Ureter (tissue), 1 donor: ENCODE measurements around the gene RNF167. TPM values are rescaled to one million over a fixed set of nuclear protein-coding genes. Genes with fewer than 3 reads are reported as not detected.

Source experiments
- DNase-seq: peaks from one replicate; pipeline ENCODE4 v3.0.0-alpha.2; 2020; ENCODE audit warnings: low spot score
- total RNA-seq: library from RNA; stranded (reverse); gene quantifications from one replicate; pipeline ENCODE4 v1.2.4, GENCODE V29; 2023
- donor health status: DM: yes; HTN: yes; CAD: no.

RNF167 gene
- total RNA-seq, 1 donor from 2014 or later: 129 TPM

- DNase-seq: no peak
Measured at GRCh38 chr17:4938688-4939545, 1.2 kb upstream of the RNF167 start.

DNA sequence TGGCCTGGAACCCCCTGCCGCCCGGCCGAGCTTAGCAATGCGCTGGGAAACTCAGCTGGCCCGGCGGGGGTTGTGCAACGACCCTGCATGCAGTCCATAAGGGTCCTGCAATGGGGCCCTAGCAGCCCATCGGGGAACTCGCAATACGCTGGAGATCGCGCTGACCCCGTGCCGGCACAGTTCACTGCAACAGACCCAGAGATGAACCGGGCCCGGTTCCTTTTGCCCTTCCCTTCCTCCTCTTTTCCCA, 597 bp upstream of the RNF167 start:
- no peak for DNase-seq

- DNase-seq: no peak
Measured at GRCh38 chr17:4940555-4941318, 669 bp downstream of the RNF167 start.

GRCh38 chr17:4941319-4941610, 1.2 kb downstream of the RNF167 start:
- no peak for DNase-seq

DNA sequence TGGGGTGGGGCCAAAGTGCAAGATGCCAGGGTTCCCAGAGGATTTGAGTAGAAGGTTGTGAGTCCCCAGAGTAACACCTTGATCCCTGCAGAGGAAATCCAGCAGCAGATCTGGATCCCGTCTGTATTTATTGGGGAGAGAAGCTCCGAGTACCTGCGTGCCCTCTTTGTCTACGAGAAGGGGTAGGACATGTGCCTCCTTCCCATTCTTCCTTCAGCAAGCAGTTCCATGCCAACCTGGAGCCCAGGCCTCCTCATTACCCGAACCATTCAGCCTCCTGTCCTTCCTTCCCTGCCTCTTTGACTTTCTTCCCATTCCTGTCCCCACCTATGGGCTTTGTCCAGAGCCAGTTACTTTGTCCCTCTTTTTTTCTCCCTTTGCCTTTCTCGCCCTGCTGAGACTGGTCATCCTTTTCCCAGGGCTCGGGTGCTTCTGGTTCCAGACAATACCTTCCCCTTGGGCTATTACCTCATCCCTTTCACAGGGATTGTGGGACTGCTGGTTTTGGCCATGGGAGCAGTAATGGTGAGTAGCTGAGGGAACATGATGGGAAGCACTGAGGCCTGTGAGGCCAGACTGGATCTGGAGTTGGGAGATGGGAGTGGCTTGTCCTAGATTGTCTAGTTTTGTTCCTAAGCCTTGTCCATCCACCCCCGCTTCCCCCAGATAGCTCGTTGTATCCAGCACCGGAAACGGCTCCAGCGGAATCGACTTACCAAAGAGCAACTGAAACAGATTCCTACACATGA, 2.9 kb downstream of the RNF167 start:
- no peak for DNase-seq

DNA sequence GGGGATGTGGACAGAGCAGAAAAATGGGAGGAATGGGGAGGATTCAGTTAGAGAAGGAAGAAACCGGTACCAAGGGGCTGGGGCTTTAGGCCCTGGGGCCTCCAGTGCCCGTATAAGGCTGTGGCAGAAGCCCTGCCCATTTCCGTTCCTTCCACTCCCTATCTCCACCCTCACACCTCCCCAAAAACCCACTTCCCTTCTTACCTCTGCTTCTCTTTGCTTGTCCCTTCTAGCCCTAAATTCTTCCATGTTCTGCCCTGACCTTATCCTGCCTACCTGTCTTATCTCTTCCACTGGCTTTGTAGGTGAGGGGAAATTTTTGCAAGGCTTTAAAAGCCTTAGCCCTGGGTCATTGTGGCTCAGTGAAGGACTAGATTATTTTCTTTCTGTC, 4.1 kb downstream of the RNF167 start:
- no peak for DNase-seq

DNA sequence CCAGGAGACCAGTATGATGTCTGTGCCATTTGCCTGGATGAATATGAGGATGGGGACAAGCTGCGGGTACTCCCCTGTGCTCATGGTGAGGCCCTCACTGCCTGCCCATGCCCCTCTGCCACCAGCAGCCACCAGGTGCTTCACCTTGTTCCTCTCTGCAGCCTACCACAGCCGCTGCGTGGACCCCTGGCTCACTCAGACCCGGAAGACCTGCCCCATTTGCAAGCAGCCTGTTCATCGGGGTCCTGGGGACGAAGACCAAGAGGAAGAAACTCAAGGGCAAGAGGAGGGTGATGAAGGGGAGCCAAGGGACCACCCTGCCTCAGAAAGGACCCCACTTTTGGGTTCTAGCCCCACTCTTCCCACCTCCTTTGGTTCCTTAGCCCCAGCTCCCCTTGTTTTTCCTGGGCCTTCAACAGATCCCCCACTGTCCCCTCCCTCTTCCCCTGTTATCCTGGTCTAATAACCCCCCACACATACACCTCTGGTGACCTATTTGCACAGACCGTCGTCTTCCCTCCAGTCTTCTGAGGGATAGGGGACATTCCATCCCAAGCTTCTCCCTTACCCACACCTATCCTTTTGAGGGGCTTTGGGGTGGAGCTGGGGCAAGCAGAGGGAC, 4.6 kb downstream of the RNF167 start:
- no peak for DNase-seq

DNA sequence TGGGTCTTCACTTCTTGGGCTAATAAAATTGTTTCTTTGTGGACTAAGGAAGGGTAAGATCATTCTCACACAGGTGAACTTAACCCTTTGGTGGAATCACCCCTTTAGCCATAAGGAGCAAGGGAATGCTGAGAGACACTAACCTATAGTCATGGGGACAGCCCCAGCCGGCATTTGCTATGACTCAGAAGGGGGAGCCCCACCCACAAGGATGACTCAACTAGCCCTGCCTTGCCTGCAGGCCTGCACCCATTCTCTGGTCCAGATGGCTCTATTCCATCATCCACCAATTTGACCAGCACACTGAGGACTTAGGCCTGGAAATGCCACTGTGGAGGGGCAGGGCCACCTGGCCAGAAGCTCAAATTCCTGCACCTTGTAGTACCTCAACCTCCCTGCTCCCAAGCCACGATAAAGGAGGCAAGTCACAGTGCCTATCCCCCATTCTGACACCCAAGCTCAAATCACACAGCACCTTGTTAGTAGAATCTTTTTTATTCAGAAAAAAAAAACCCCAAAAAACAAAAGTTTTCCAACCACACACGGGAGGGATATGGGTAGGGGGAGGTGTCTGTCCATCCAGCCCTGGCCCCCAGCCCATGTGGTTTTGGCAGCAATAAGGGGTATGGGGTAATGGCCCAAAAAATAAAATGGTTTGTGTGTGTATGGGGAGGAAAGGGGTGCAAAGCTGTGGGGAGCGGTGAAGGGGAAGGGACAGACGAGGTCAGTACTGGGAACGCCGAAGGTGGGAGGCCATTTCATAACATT, 5.3 kb downstream of the RNF167 start:
- peak; percentile 80 for DNase-seq

- DNase-seq: no peak
Measured at GRCh38 chr17:4945944-4946280, 5.8 kb downstream of the RNF167 start.

- no peak for DNase-seq
Measured at GRCh38 chr17:4946312-4946976, 6.4 kb downstream of the RNF167 start.

- DNase-seq: no peak
Measured at GRCh38 chr17:4947010-4947410, 6.9 kb downstream of the RNF167 start.

DNA sequence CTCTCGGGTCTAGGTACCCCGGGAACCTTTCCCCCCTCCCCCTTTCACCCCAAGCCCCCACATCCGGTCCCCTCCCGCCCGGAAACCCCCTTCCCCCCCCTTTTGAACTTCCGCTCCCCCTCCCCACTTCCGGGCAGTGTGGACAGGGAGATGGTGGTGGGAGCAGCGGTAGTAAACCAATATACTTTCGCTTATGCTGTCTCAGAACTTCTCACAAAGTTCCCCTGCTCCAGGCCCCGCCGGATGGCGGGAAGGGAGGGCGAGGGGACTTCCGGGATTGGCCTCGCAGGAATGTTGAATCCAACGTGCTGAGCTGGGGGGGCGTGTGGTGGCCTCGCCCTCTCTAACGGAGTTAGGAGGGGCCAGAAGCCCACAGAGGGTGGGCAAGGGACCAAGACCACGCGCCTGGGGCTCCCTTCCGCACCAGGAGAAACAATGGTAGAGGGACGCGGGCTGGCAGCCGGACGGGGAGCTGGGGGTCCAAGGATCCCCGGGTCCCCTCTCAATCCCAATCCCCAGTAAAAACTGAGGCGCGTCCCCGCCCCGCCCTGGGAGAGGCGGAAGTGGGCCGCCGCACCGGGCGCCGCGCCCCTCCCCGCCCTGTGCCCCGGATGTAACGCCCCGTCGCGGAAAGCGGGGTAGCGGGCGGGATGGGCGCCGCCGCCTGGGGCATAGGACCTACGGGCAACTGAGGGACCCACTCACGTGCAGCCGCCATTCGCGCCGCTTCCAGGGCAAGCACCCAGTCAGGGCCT, 7.5 kb downstream of the RNF167 start:
- peak; percentile 79 for DNase-seq

DNA sequence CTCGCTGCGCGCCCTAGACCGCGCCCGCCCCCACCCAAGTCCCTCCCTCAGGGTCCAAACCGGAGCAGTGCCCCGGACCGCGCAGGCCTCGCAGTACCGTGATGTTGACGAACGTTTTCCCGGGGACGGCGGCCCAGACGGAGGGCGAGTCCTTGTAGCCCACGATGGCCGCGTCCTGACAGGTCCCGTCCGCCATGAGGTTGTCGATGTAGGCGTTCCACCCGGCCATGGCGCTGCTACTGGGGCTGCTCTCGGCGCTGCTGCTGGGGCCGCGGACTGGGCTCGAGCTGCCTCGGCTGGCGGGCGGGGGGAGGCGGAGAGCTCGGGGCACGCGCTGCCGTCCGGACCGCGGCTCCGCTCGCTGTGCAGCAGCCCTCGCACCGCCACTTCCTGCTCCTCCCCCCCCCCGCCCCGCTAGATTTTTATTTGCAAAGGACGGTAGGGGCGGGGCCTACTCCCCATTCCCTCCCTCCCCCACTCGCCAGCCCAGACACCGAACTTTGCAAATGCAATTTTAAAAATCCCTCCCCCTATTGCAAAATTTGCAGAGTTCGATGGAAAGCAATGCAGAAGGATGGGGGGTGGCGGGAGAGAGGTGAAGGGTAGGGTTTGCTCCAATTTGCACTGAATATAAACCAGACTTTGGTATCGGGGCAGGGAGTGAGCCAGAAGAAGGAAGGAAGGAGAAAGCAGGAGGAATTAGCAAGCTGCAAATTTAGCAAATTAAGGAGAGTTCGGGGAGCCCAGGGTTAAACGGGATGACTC, 8.3 kb downstream of the RNF167 start, which contains the start of gene PFN1:
Gene PFN1 (minus strand): TSS at position 365 of the 765 bp plus-strand sequence. CDS start 136 bp downstream, at position 229.
- peak; percentile 93 for DNase-seq

- peak; percentile 86 for DNase-seq
Measured at GRCh38 chr17:4948931-4949320, 8.9 kb downstream of the RNF167 start.

- DNase-seq: peak; percentile 80
Measured at GRCh38 chr17:4949321-4950074, 9.4 kb downstream of the RNF167 start.

GRCh38 chr17:4950075-4950745, 10.1 kb downstream of the RNF167 start:
- peak; percentile 74 for DNase-seq

- DNase-seq: no peak
Measured at GRCh38 chr17:4950746-4951204, 10.7 kb downstream of the RNF167 start, which contains the start of gene ENO3. Gene ENO3 (plus strand): TSS chr17:4951119. CDS start chr17:4951830, 711 bp downstream.

DNA sequence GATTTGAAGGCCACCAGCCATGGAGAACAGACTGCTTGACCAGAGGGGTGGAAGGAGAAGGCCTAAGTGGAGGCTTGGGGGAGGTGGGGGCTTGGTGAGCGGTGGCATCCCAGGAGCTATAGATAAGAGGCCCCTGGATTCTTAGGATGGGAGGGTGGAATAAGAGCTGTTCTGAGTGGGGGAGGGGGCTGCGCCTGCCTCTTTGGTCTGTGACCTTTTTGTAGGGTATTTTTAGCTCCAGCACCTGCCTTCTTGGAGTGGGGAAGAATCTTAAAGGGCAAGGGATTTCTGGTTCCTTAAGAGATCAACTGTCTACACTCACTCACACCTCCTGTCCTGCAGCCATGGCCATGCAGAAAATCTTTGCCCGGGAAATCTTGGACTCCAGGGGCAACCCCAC, 11.4 kb downstream of the RNF167 start:
- DNase-seq: no peak
